HL-60/S4 (cell line): ENCODE measurements around the gene GGACT.

Source experiments
- in situ Hi-C: fragments of 300-500 bp; cut with MboI; formaldehyde crosslinking; loops from 2 replicates; pipeline ENCODE4 v1.14.3; 2022; ENCODE audit warnings: low sequenced_read_pairs

Gene GGACT

GRCh38 chr13:100601716-100602115, 13.1 kb upstream of the GGACT start:
- in situ Hi-C loops = no loop called here

- in situ Hi-C loops = no loop called here
These were observed 12.3 kb upstream of the GGACT start for GRCh38 chr13:100600915-100601314.

GRCh38 chr13:100600461-100600860, 11.9 kb upstream of the GGACT start:
- in situ Hi-C loops = no loop called here

GRCh38 chr13:100597253-100597652, 8.7 kb upstream of the GGACT start:
- in situ Hi-C loops = loop anchor here (25.0 kb wide), 1 partner anchor 515 kb away; no protein-coding TSS in a partner anchor

GRCh38 chr13:100596516-100596915, 7.9 kb upstream of the GGACT start:
- in situ Hi-C loops = loop anchor here (25.0 kb wide), 1 partner anchor 516 kb away; no protein-coding TSS in a partner anchor

GRCh38 chr13:100594731-100595130, 6.1 kb upstream of the GGACT start:
- in situ Hi-C loops = loop anchor here (25.0 kb wide), 1 partner anchor 518 kb away; no protein-coding TSS in a partner anchor

GRCh38 chr13:100594255-100594654, 5.7 kb upstream of the GGACT start:
- in situ Hi-C loops = loop anchor here (25.0 kb wide), 1 partner anchor 518 kb away; no protein-coding TSS in a partner anchor

GRCh38 chr13:100589178-100589725, 663 bp upstream of the GGACT start:
- in situ Hi-C loops = loop anchor here (25.0 kb wide), 1 partner anchor 523 kb away; no protein-coding TSS in a partner anchor

GRCh38 chr13:100584896-100585295, 3.7 kb downstream of the GGACT start:
- in situ Hi-C loops = loop anchor here (25.0 kb wide), 1 partner anchor 527 kb away; no protein-coding TSS in a partner anchor

GRCh38 chr13:100581504-100581903, 7.1 kb downstream of the GGACT start:
- in situ Hi-C loops = loop anchor here (25.0 kb wide), 1 partner anchor 531 kb away; no protein-coding TSS in a partner anchor

GRCh38 chr13:100581030-100581429, 7.6 kb downstream of the GGACT start:
- in situ Hi-C loops = loop anchor here (25.0 kb wide), 1 partner anchor 531 kb away; no protein-coding TSS in a partner anchor

- in situ Hi-C loops = loop anchor here (25.0 kb wide), 1 partner anchor 532 kb away; no protein-coding TSS in a partner anchor
These were observed 8.5 kb downstream of the GGACT start for GRCh38 chr13:100580045-100580444.

- in situ Hi-C loops = loop anchor here (25.0 kb wide), 1 partner anchor 535 kb away; no protein-coding TSS in a partner anchor
These were observed 11.3 kb downstream of the GGACT start for GRCh38 chr13:100577239-100577638.

- in situ Hi-C loops = no loop called here
These were observed 15.5 kb downstream of the GGACT start for GRCh38 chr13:100573121-100573520.

- in situ Hi-C loops = no loop called here
These were observed 22.0 kb downstream of the GGACT start for GRCh38 chr13:100566543-100566942.

GRCh38 chr13:100565286-100565685, 23.3 kb downstream of the GGACT start:
- in situ Hi-C loops = no loop called here

- in situ Hi-C loops = no loop called here
These were observed 24.0 kb downstream of the GGACT start for GRCh38 chr13:100564444-100565223.

GRCh38 chr13:100563779-100564178, 24.8 kb downstream of the GGACT start:
- in situ Hi-C loops = no loop called here

GRCh38 chr13:100561599-100562204, 26.9 kb downstream of the GGACT start:
- in situ Hi-C loops = no loop called here

GRCh38 chr13:100561158-100561499, 27.5 kb downstream of the GGACT start:
- in situ Hi-C loops = no loop called here

- in situ Hi-C loops = no loop called here
These were observed 28.0 kb downstream of the GGACT start for GRCh38 chr13:100560498-100561157.
